GM23338 (cell line): ENCODE data around the gene PPM1J. TPM values are rescaled to one million over a fixed set of nuclear protein-coding genes. Genes with fewer than 3 reads are reported as not detected.

Source experiments
- ATAC-seq: fragments of 200-7000 bp; cut with Tn5 transposase; 3 replicates; pipeline ENCODE4 v1.9.1; 2020
- DNase-seq: peaks from one replicate; pipeline ENCODE4 v3.0.0-alpha.2; 2015; ENCODE audit warnings: low spot score
- H2AFZ ChIP-seq: fragments of 200-600 bp; sonication (generic); 2 replicates; pipeline ENCODE4 v1.8.0; 2016; ENCODE audit warnings: antibody characterized with exemption, mild to moderate bottlenecking, moderate library complexity
- H3F3A ChIP-seq: fragments of 200-600 bp; sonication (generic); replicated peaks from 2 replicates; pipeline ENCODE4 v1.8.0; 2017; ENCODE audit warnings: antibody characterized with exemption, mixed run types, low read depth
- H3K27ac ChIP-seq: fragments of 200-600 bp; sonication (generic); 2 replicates; pipeline ENCODE4 v1.6.1; 2016; ENCODE audit warnings: low read depth
- H3K27me3 ChIP-seq: fragments of 200-600 bp; sonication (generic); 2 replicates; pipeline ENCODE4 v1.8.0; 2016; ENCODE audit warnings: mild to moderate bottlenecking, mixed run types, moderate library complexity; ENCODE audit not compliant: insufficient read depth
- H3K36me3 ChIP-seq: fragments of 200-600 bp; sonication (generic); 2 replicates; pipeline ENCODE4 v1.8.0; 2016; ENCODE audit warnings: mild to moderate bottlenecking; ENCODE audit not compliant: insufficient read depth
- H3K4me1 ChIP-seq: fragments of 200-600 bp; sonication (generic); 2 replicates; pipeline ENCODE4 v1.8.0; 2016; ENCODE audit warnings: mild to moderate bottlenecking, moderate library complexity; ENCODE audit not compliant: insufficient read depth
- H3K4me2 ChIP-seq: fragments of 200-600 bp; sonication (generic); 2 replicates; pipeline ENCODE4 v1.7.1; 2017; ENCODE audit warnings: mixed run types
- H3K4me3 ChIP-seq: fragments of 200-600 bp; sonication (generic); 2 replicates; pipeline ENCODE4 v1.6.1; 2016; ENCODE audit warnings: mixed run types
- H3K79me2 ChIP-seq: fragments of 200-600 bp; sonication (generic); replicated peaks from 2 replicates; pipeline ENCODE4 v1.8.0; 2017; ENCODE audit warnings: mild to moderate bottlenecking; ENCODE audit not compliant: insufficient read depth
- H3K9me2 ChIP-seq: fragments of 200-600 bp; sonication (generic); 2 replicates; pipeline ENCODE4 v1.8.0; 2017; ENCODE audit not compliant: insufficient read depth
- H4K20me1 ChIP-seq: fragments of 200-600 bp; sonication (generic); replicated peaks from 2 replicates; pipeline ENCODE4 v1.8.0; 2017; ENCODE audit warnings: mild to moderate bottlenecking; ENCODE audit not compliant: insufficient read depth
- H3K27ac Mint-ChIP-seq: 2 replicates; pipeline ENCODE4 v1.8.0; 2020; ENCODE audit warnings: inconsistent platforms, mild to moderate bottlenecking, moderate library complexity, mixed read lengths
- H3K27me3 Mint-ChIP-seq: 3 replicates; pipeline ENCODE4 v1.8.0; 2022; ENCODE audit warnings: low read depth, mild to moderate bottlenecking, moderate library complexity, mixed read lengths, inconsistent platforms; ENCODE audit not compliant: insufficient read depth, poor library complexity
- H3K36me3 Mint-ChIP-seq: 3 replicates; pipeline ENCODE4 v1.8.0; 2021; ENCODE audit warnings: low read depth, mild to moderate bottlenecking, inconsistent platforms, moderate library complexity, mixed read lengths
- H3K4me1 Mint-ChIP-seq: 3 replicates; pipeline ENCODE4 v1.8.0; 2020; ENCODE audit warnings: mild to moderate bottlenecking, inconsistent platforms, mixed read lengths
- H3K4me3 Mint-ChIP-seq: 3 replicates; pipeline ENCODE4 v1.8.0; 2021; ENCODE audit warnings: moderate library complexity, mild to moderate bottlenecking, inconsistent platforms, mixed read lengths
- H3K9me3 Mint-ChIP-seq: 3 replicates; pipeline ENCODE4 v1.8.0; 2020; ENCODE audit warnings: moderate library complexity, mild to moderate bottlenecking, inconsistent platforms, mixed read lengths
- EZH2 ChIP-seq: fragments of 200-600 bp; sonication (generic); IDR thresholded peaks from one replicate; pipeline ENCODE4 v1.8.0; 2017; ENCODE audit warnings: antibody characterized with exemption, mild to moderate bottlenecking, low read depth; ENCODE audit not compliant: unreplicated experiment
- EZH2phosphoT487 ChIP-seq: fragments of 200-600 bp; sonication (generic); IDR thresholded peaks from one replicate; pipeline ENCODE4 v1.8.1; 2018; ENCODE audit warnings: antibody characterized with exemption; ENCODE audit not compliant: unreplicated experiment
- JUNB ChIP-seq: IDR thresholded peaks from one replicate; pipeline ENCODE4 v1.6.1; 2016; ENCODE audit warnings: antibody characterized with exemption; ENCODE audit not compliant: unreplicated experiment
- NANOG ChIP-seq: IDR thresholded peaks from 2 replicates; pipeline ENCODE4 v1.6.1; 2016; ENCODE audit warnings: antibody characterized with exemption, borderline replicate concordance
- ZNF114 ChIP-seq: fragments of 250-450 bp; sonication (Bioruptor Pico); IDR thresholded peaks from 2 replicates; pipeline ENCODE4 v1.5.0; 2020; ENCODE audit warnings: mild to moderate bottlenecking, moderate library complexity
- ZNF331 ChIP-seq: fragments of 250-450 bp; sonication (Bioruptor Pico); IDR thresholded peaks from 2 replicates; pipeline ENCODE4 v1.5.0; 2020; ENCODE audit warnings: low read depth, mild to moderate bottlenecking, moderate library complexity
- ZNF462 ChIP-seq: fragments of 250-450 bp; sonication (Bioruptor Pico); IDR thresholded peaks from 2 replicates; pipeline ENCODE4 v1.5.0; 2020; ENCODE audit warnings: mild to moderate bottlenecking, moderate library complexity
- polyA plus RNA-seq: library from polyadenylated mRNA; unstranded; fragments of >200 nt; fragmentation: Nextera tagmentation; extraction: Ambion mirVana; gene quantifications from 2 replicates; pipeline ENCODE4 v1.2.1, GENCODE V29; 2016
- total RNA-seq: library from RNA; depleted of rRNA; stranded (reverse); fragments of >200 nt; shearing (Covaris generic); gene quantifications from 2 replicates; pipeline ENCODE4 v1.2.3, GENCODE V29; 2014
- TF ChIP-seq, protein P1 (sequence below): IDR thresholded peaks from one replicate; pipeline ENCODE4 v1.6.1; 2018; ENCODE audit warnings: antibody characterized with exemption; ENCODE audit not compliant: unreplicated experiment
- TF ChIP-seq, protein P2 (sequence below): IDR thresholded peaks from 2 replicates; pipeline ENCODE4 v1.6.1; 2016; ENCODE audit warnings: antibody characterized with exemption

PPM1J gene
- total and polyA plus RNA-seq, 2 experiments from 2014 or later, result 19.0 to 22.4 TPM

DNA sequence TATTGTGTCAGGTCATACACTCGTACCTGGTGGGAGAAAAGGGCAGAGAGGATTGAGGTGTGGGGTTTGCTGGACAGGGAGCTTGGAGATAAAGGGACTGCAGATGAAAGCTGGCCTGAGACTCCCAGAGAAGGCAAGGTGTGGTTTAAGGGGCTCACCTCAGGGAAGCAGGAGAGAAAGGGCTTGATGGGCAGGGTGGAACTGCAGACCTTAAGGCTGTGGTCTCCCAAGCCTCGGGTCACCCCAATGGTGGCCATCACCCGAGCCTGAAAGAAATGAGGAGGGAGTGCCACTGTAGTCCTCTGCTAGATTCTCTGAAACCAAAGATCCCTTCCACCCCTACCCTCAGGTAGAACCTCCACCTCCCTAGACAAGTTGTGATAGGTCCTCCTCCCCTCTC is 4.5 kb downstream of the PPM1J start:
- H3K4me1 ChIP-seq, result peaks cover 41% of the 10 kb centered on the region
- TF ChIP-seq, protein P1, sequence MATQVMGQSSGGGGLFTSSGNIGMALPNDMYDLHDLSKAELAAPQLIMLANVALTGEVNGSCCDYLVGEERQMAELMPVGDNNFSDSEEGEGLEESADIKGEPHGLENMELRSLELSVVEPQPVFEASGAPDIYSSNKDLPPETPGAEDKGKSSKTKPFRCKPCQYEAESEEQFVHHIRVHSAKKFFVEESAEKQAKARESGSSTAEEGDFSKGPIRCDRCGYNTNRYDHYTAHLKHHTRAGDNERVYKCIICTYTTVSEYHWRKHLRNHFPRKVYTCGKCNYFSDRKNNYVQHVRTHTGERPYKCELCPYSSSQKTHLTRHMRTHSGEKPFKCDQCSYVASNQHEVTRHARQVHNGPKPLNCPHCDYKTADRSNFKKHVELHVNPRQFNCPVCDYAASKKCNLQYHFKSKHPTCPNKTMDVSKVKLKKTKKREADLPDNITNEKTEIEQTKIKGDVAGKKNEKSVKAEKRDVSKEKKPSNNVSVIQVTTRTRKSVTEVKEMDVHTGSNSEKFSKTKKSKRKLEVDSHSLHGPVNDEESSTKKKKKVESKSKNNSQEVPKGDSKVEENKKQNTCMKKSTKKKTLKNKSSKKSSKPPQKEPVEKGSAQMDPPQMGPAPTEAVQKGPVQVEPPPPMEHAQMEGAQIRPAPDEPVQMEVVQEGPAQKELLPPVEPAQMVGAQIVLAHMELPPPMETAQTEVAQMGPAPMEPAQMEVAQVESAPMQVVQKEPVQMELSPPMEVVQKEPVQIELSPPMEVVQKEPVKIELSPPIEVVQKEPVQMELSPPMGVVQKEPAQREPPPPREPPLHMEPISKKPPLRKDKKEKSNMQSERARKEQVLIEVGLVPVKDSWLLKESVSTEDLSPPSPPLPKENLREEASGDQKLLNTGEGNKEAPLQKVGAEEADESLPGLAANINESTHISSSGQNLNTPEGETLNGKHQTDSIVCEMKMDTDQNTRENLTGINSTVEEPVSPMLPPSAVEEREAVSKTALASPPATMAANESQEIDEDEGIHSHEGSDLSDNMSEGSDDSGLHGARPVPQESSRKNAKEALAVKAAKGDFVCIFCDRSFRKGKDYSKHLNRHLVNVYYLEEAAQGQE, result no peak
- TF ChIP-seq, protein P2, sequence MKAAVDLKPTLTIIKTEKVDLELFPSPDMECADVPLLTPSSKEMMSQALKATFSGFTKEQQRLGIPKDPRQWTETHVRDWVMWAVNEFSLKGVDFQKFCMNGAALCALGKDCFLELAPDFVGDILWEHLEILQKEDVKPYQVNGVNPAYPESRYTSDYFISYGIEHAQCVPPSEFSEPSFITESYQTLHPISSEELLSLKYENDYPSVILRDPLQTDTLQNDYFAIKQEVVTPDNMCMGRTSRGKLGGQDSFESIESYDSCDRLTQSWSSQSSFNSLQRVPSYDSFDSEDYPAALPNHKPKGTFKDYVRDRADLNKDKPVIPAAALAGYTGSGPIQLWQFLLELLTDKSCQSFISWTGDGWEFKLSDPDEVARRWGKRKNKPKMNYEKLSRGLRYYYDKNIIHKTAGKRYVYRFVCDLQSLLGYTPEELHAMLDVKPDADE, result no peak
- TF ChIP-seq EZH2phosphoT487 (no peak), JUNB (no peak)

GRCh38 chr1:112710159-112710558 is 5.0 kb downstream of the PPM1J start:
- Mint-ChIP-seq H3K4me1 (peaks cover 54% of the 10 kb centered on the region), H3K9me3 (no peaks in the 10 kb centered on the region; the same call in 2 of the 3 replicates), H3K27me3 (peaks cover 40% of the 10 kb centered on the region), H3K4me3 (no peak overlapping the region), H3K27ac (no peak overlapping the region), H3K36me3 (peaks cover 12% of the 10 kb centered on the region; the same call in 2 of the 3 replicates)
- Histone ChIP-seq H2AFZ (no peak overlapping the region), H3K79me2 (no peaks in the 10 kb centered on the region), H3K9me2 (no peaks in the 10 kb centered on the region), H3K27me3 (peaks cover 36% of the 10 kb centered on the region), H3K4me2 (no peak overlapping the region), H3K27ac (no peak overlapping the region), H4K20me1 (no peaks in the 10 kb centered on the region; the same call in 1 of the 2 replicates), H3K36me3 (no peaks in the 10 kb centered on the region; the same call in 1 of the 2 replicates), H3F3A (peaks cover 15% of the 10 kb centered on the region), H3K4me3 (no peak overlapping the region), H3K4me1 (peaks cover 44% of the 10 kb centered on the region)
- ATAC-seq, result no peak
- no peak for DNase-seq
- TF ChIP-seq EZH2, result no peak
- TF ChIP-seq ZNF114 (CRISPR knock-in tag), result no peak
- TF ChIP-seq NANOG, result no peak
- TF ChIP-seq ZNF462 (CRISPR knock-in tag), result no peak
- TF ChIP-seq EZH2phosphoT487, result no peak
- no peak for TF ChIP-seq JUNB
- no peak for TF ChIP-seq ZNF331 (CRISPR knock-in tag)

More for the DNA sequence above, 4.5 kb downstream of the PPM1J start:
- Mint-ChIP-seq H3K9me3 (no peaks in the 10 kb centered on the region; the same call in 2 of the 3 replicates), H3K27ac (no peak overlapping the region), H3K4me3 (no peak overlapping the region), H3K27me3 (peaks cover 38% of the 10 kb centered on the region), H3K4me1 (peaks cover 50% of the 10 kb centered on the region), H3K36me3 (peaks cover 12% of the 10 kb centered on the region; the same call in 2 of the 3 replicates)
- Histone ChIP-seq H2AFZ (no peak overlapping the region), H3K4me2 (no peak overlapping the region), H3K4me3 (no peak overlapping the region), H3K27ac (no peak overlapping the region), H4K20me1 (no peaks in the 10 kb centered on the region; the same call in 1 of the 2 replicates), H3K79me2 (no peaks in the 10 kb centered on the region), H3F3A (peaks cover 12% of the 10 kb centered on the region), H3K27me3 (peaks cover 36% of the 10 kb centered on the region), H3K9me2 (no peaks in the 10 kb centered on the region), H3K36me3 (no peaks in the 10 kb centered on the region; the same call in 1 of the 2 replicates)
- DNase-seq (no peak), ATAC-seq (no peak)
